ENCODE measurements around the gene ZNF165.
A peak's percentile ranks its signal among the peaks of the same experiment; 100 is the strongest.
"Not testable (repeated sequence)": the region's sequence is repeated elsewhere in the genome, so short reads cannot be mapped to it uniquely, and the experiment has no call there.

Gene ZNF165

GRCh38 chr6:28068067-28068466, 12.3 kb upstream of the ZNF165 start:
- Histone ChIP-seq H3K4me2 (ENCODE audit: low read length) (no peak overlapping the region), H3K79me2 (ENCODE audit: control insufficient read depth, low read length) (no peaks in the 10 kb centered on the region), H3K9me3 (ENCODE audit: control insufficient read depth, insufficient read depth, low read length) (no peaks in the 10 kb centered on the region), H3K27me3 (ENCODE audit: control insufficient read depth, low read length) (no peaks in the 10 kb centered on the region), H4K20me1 (ENCODE audit: control insufficient read depth, insufficient read depth, low read depth, low read length) (no peaks in the 10 kb centered on the region), H3K36me3 (ENCODE audit: control insufficient read depth, low read length) (no peaks in the 10 kb centered on the region), H3K9me2 (replicated peaks; ENCODE audit: control insufficient read depth, low read length) (no peaks in the 10 kb centered on the region), H3K27ac (ENCODE audit: low read depth, low read length) (no peak overlapping the region), H3K4me1 (ENCODE audit: control insufficient read depth, low read length) (no peaks in the 10 kb centered on the region), H3F3A (ENCODE audit: control insufficient read depth, insufficient read depth) (no peaks in the 10 kb centered on the region), H3K4me3 (ENCODE audit: low read length) (no peak overlapping the region)
- TF ChIP-seq EZH2phosphoT487 (IDR thresholded peaks at IDR 0.05; ENCODE audit: borderline replicate concordance, low read length) (no peak), CTCF (IDR thresholded peaks at IDR 0.05; ENCODE audit: low read depth, low read length, poor library complexity, severe bottlenecking) (no peak)

GRCh38 chr6:28070968-28071367, 9.4 kb upstream of the ZNF165 start:
- not testable (repeated sequence) for H3K27me3 ChIP-seq (ENCODE audit: control insufficient read depth, low read length); H3K4me1 ChIP-seq (ENCODE audit: control insufficient read depth, low read length); H3K4me3 ChIP-seq (ENCODE audit: low read length); H3F3A ChIP-seq (ENCODE audit: control insufficient read depth, insufficient read depth); H3K9me2 ChIP-seq (replicated peaks; ENCODE audit: control insufficient read depth, low read length); H3K36me3 ChIP-seq (ENCODE audit: control insufficient read depth, low read length); H3K4me2 ChIP-seq (ENCODE audit: low read length); H3K9me3 ChIP-seq (ENCODE audit: control insufficient read depth, insufficient read depth, low read length); H3K79me2 ChIP-seq (ENCODE audit: control insufficient read depth, low read length); H4K20me1 ChIP-seq (ENCODE audit: control insufficient read depth, insufficient read depth, low read depth, low read length); H3K27ac ChIP-seq (ENCODE audit: low read depth, low read length)

GRCh38 chr6:28078050-28078449, 2.3 kb upstream of the ZNF165 start:
- no peak overlapping the region for H3K4me3 ChIP-seq (ENCODE audit: low read length)
- H4K20me1 ChIP-seq (ENCODE audit: control insufficient read depth, insufficient read depth, low read depth, low read length) = no peaks in the 10 kb centered on the region
- TF ChIP-seq CTCF (IDR thresholded peaks at IDR 0.05; ENCODE audit: low read depth, low read length, poor library complexity, severe bottlenecking) (no peak), EZH2phosphoT487 (IDR thresholded peaks at IDR 0.05; ENCODE audit: borderline replicate concordance, low read length) (no peak)
- H3K9me3 ChIP-seq (ENCODE audit: control insufficient read depth, insufficient read depth, low read length) = no peaks in the 10 kb centered on the region
- H3K9me2 ChIP-seq (replicated peaks; ENCODE audit: control insufficient read depth, low read length) = no peaks in the 10 kb centered on the region
- H3K27ac ChIP-seq (ENCODE audit: low read depth, low read length) = no peak overlapping the region
- H3K4me2 ChIP-seq (ENCODE audit: low read length) = no peak overlapping the region
- H3K27me3 ChIP-seq (ENCODE audit: control insufficient read depth, low read length) = no peaks in the 10 kb centered on the region
- peaks cover 21% of the 10 kb centered on the region for H3K79me2 ChIP-seq (ENCODE audit: control insufficient read depth, low read length)
- H3K4me1 ChIP-seq (ENCODE audit: control insufficient read depth, low read length) = peaks cover 19% of the 10 kb centered on the region
- peaks cover 13% of the 10 kb centered on the region; the same call in 1 of the 2 replicates for H3K36me3 ChIP-seq (ENCODE audit: control insufficient read depth, low read length)
- peaks cover 4% of the 10 kb centered on the region; the same call in 1 of the 2 replicates for H3F3A ChIP-seq (ENCODE audit: control insufficient read depth, insufficient read depth)

GRCh38 chr6:28078836-28079235, 1.5 kb upstream of the ZNF165 start:
- TF ChIP-seq CTCF (IDR thresholded peaks at IDR 0.05; ENCODE audit: low read depth, low read length, poor library complexity, severe bottlenecking) (no peak), EZH2phosphoT487 (IDR thresholded peaks at IDR 0.05; ENCODE audit: borderline replicate concordance, low read length) (no peak)
- Histone ChIP-seq H3K27me3 (ENCODE audit: control insufficient read depth, low read length) (no peaks in the 10 kb centered on the region), H3K27ac (ENCODE audit: low read depth, low read length) (no peak overlapping the region), H4K20me1 (ENCODE audit: control insufficient read depth, insufficient read depth, low read depth, low read length) (no peaks in the 10 kb centered on the region), H3F3A (ENCODE audit: control insufficient read depth, insufficient read depth) (peaks cover 4% of the 10 kb centered on the region; the same call in 1 of the 2 replicates), H3K36me3 (ENCODE audit: control insufficient read depth, low read length) (peaks cover 15% of the 10 kb centered on the region), H3K9me3 (ENCODE audit: control insufficient read depth, insufficient read depth, low read length) (no peaks in the 10 kb centered on the region), H3K4me2 (ENCODE audit: low read length) (peak overlapping the region; percentile 98; the same call in 1 of the 2 replicates), H3K79me2 (ENCODE audit: control insufficient read depth, low read length) (peaks cover 21% of the 10 kb centered on the region), H3K4me3 (ENCODE audit: low read length) (no peak overlapping the region), H3K9me2 (replicated peaks; ENCODE audit: control insufficient read depth, low read length) (no peaks in the 10 kb centered on the region), H3K4me1 (ENCODE audit: control insufficient read depth, low read length) (peaks cover 19% of the 10 kb centered on the region)
